SKM-1 (cell line): Measurements from ENCODE around the gene GPC3.
"Not testable (repeated sequence)": the region's sequence is repeated elsewhere in the genome, so short reads cannot be mapped to it uniquely, and the experiment has no call there.

ENCODE experiments used
- DNase-seq: peaks from one replicate; lab custom pipeline; 2025; ENCODE audit not compliant: unreplicated experiment; lab: John Stamatoyannopoulos, UW

Gene GPC3

DNA sequence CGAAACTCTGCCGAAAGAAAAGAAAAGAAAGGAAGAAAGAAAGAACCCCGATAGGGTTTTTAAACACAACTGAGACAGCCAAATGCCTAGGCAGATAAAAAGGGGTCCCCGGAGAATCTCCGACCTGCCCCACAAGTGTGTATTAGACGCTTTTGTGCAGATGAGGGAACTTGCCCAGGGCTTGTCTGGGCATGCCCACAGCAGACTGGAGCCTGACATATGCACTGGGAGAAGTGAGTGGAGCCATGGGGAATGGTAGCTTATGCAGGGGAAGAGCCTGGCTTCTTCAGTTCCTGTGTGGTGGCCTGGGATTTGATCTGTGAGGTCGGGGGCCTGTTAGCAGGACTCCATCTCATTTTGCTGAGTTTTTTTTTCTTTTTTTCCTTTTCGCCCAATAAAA is 199.0 kb downstream of the GPC3 start:
- no peak for DNase-seq

DNA sequence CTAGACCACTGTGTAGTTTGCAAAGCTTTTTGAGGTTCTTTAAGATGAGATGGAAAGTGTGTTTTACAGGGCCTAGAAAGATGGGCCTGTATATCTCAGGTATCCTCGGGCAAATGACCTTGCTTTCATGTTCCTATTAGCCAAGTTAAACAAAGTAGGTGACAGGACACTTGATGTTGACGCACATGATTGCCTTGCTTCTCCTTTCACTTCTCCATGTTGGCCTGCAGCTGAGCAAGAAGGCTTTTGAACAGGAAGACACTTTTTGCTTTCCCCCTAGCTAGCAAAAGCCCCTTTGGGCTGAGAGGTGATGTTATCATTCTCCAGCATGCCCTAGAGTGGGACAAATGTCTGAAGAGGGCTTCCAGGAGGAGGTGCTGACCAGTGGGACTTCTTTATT is 202.1 kb downstream of the GPC3 start:
- DNase-seq: no peak

DNA sequence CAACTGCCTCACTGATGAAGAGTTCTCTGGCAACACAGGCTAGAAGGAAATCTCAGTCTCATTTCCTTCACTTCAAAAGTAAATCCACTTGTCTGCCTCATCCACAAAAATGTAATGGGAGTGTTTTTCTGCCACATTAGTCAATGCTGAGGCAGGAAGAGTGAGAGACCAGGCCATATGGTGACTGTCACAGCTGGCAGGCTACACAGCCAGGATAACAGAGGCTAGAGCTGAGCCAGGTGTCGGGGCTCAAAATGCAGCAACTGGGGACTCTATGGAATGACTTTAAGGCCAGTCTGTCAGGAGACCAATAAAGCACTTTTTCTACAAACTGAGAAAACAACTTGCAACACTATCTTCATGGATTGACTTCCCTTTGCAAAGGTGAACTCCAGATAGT is 204.2 kb downstream of the GPC3 start:
- DNase-seq: no peak

GRCh38 chrX:133776072-133776471 is 209.3 kb downstream of the GPC3 start:
- DNase-seq: no peak

- DNase-seq: no peak
Measured at GRCh38 chrX:133774807-133775206, 210.6 kb downstream of the GPC3 start.

GRCh38 chrX:133771086-133771646 is 214.2 kb downstream of the GPC3 start:
- no peak for DNase-seq

GRCh38 chrX:133762976-133763548 is 222.3 kb downstream of the GPC3 start:
- DNase-seq: not testable (repeated sequence)

DNA sequence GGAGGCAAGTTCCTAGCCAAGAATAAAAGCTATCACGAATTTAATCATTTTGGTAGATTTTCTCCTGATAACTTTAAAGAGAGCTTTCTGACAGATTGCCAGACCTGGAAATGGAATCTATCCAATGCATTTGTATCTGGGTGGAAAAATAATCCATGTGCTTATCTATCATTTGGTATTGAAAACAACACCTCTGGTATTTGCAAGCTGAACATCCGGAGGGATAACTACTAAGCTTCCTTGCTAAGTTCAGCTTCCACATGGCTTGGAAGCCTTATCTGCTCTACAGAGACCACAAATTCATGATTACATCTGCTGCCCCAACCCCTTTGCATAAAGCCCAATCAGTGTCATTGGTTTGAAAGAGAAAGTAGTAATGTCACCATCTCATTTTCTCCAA is 230.7 kb downstream of the GPC3 start:
- no peak for DNase-seq

DNA sequence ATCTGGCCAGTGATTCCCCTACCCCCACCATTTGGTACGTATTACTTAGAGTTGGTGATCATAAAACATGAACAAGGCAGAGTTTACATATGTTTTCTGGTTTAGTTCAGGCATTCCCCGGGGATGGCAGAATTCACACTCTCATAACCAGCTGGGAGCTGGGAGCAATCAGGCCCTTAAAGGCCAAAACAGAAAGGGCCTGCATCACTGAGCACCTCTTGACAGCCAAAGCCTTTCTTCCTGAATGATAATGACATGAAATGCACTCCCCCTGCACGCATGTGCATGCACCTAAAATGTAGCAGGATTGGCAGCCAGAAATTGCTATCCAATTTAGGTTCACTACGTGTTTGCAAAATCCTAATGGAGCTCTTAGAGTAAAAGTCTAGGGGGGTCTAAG is 235.4 kb downstream of the GPC3 start:
- DNase-seq: no peak

DNA sequence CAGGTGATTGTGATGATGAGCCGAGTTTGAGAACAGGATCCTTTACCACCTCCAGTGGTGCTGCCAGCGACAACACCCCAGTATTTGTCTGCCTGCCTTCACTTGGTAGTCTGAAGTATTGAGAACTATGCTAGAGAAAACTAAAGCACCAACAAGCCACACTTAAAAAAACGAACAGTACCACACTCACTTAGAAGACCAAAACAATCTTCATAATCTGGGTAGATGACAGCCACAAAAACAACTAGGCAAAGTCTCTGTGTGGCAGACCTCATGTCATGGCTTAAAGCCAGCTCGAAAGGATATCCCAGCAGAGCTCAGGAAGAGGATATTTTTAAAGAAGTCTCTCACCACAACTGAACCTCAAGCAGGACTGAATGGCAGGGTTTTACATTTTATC is 236.0 kb downstream of the GPC3 start:
- no peak for DNase-seq

GRCh38 chrX:133747196-133747595 is 238.2 kb downstream of the GPC3 start:
- no peak for DNase-seq

DNA sequence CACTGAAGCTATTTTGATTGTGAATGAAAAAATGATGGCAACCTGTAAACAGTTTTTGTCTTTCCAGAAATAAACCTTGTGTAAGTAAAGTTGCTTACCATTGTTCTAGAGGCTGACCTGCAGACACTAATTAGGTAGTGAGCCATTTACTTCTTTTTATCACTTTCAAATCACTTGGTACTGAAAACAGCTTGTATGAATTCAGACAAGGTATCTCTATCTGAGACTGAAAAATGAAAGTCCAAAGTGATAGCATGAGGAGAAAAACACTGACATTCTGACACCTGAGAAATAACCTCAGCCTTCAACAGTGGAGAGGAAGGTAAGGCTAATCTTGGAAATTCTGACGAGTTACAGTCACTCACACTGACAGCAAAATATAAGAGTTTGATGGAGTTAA is 238.8 kb downstream of the GPC3 start:
- DNase-seq: no peak

DNA sequence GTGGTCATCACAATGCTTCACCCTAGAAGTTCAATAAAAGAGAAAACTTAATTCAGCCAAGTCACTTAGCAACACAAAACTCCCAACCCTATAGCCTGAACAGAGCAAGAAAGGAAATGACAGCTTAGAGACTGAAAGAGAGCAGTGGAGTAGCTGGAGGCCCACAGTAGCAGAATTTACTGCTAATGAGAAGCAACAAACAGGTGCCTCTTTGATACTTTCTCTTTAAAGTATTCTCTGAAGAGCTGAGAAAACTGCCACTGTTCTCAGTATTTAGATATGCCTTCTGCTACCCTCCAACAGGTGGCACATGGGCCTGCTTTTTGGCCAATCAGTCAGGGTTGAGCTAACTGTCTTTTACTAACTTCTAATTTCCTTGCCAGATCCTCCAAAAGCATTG is 240.0 kb downstream of the GPC3 start:
- no peak for DNase-seq

DNA sequence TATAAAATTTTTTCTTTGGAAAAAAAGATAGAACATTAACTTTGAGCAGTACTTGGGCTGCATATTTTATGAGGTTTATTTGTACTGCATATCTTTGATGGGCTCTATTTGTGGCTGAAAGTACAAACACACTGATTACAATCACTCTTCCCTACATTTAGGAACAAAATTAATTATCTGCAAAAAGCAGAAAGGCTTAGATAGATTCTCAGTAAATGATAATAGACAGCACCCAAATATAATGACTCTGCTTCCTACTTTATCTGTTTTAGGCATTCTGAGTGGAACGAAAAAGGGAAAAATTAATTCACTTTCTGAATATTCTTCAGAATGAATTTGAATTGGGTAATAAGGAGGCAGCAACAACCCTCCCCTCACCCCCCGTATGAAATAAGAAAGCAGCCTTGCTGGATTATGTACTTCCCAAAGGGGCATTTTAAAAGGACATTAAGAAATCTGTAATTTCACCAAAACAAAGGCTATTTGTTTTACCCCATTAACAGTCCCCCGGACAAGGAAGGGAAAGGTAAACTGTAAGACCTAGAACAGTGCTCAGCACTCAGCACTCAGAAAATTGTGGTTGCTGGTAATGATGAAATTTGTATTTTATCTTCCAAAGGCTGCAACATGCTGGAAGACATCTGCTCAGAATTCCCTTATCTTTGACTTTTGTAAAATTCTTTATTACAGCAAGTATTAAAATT is 242.6 kb downstream of the GPC3 start:
- no peak for DNase-seq

- no peak for DNase-seq
Measured at GRCh38 chrX:133741303-133741702, 244.1 kb downstream of the GPC3 start.

GRCh38 chrX:133726642-133727041 is 258.8 kb downstream of the GPC3 start:
- DNase-seq: no peak

GRCh38 chrX:133726211-133726630 is 259.2 kb downstream of the GPC3 start:
- DNase-seq: no peak

DNA sequence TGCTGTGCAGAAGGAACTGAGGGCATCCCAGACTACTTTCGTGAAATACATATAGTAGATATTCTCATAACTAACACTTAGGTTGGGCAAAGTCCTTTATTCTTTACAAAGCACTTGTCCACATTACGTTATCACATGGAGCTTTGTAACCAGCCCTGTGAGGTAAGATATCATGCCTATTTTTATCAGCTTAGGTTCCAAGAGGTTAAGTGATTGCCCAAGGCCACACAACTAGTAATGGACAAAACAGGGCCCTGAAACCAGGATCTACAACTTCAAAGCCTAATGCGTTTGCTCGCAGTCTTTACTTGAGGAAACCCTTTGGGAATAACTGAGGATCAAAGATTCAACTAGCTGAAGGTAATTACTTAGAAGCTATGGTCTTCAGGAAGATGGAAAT is 261.5 kb downstream of the GPC3 start:
- no peak for DNase-seq

- no peak for DNase-seq
Measured at GRCh38 chrX:133722756-133723155, 262.6 kb downstream of the GPC3 start.

DNA sequence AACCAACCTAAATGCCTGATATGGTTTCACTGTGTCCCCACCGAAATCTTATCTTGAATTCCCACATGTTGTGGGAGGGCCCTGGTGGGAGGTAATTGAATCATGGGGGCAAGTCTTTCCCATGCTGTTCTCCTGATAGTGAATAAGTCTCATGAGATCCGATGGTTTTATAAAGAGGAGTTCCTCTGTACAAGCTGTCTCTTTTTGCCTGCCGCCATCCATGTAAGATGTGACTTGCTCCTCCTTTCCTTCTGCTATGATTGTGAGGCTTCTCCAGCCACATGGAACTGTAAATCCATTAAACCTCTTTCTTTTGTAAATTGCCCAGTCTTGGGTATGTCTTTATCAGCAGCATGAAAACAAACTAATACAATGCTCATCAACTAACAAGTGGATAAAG is 265.1 kb downstream of the GPC3 start:
- DNase-seq: not testable (repeated sequence)

DNA sequence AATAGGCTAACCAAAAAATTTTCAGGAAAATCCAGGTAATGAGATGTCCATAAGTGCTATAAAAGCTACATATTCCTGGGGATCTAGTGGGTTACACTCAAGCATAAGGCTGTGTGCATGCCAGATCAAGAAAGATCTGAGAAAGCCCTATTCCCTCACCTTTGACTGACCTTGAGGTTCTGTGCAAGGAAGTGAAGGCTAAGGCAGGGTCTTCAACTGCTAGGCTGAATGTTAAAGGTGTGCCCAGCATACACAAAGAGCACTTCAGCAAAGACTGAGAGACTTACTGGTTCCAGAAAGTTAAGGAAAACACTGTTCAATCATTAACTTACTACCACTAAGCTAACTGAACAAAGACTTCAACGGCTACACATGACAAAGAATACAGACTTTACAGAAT is 269.7 kb downstream of the GPC3 start:
- no peak for DNase-seq

DNA sequence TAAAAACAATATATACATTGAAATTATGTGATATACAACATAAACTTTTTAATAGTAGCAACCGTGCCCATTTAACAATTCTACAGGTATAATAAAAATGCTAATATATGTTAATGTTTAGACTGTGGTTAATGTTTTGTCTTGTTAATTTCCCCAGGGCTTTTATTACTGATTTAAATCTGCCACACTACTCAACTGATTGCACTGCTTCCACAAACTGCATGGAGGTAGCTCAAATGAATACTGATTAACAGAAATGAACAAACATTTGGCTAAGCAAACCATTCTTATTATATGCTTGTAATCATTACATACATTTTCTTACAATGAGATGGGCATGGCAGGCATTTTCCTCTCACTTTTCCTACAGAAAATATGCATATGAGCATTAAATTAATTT is 275.9 kb downstream of the GPC3 start:
- DNase-seq: no peak

- DNase-seq: no peak
Measured at GRCh38 chrX:133706890-133707289, 278.5 kb downstream of the GPC3 start.
